IMR-90 (cell line): ENCODE results near the gene GPR157. TPM values are rescaled to one million over a fixed set of nuclear protein-coding genes. Genes with fewer than 3 reads are reported as not detected.

ENCODE experiments used
- ATAC-seq: fragments of 200-7000 bp; cut with Tn5 transposase; 2 replicates; pipeline ENCODE4 v1.9.1; 2020; ENCODE audit warnings: low read depth, mild to moderate bottlenecking, moderate library complexity
- BruUV-seq: library from RNA; stranded (reverse); fragments of 400-500 nt; replicated peaks from 2 replicates; lab custom pipeline; 2021; lab: Mats Ljungman, UMichigan
- CTCF ChIA-PET: fragments of 300-600 bp; formaldehyde crosslinking; extraction: SDS; loops from one replicate; lab custom pipeline; 2021; ENCODE audit warnings: antibody characterized with exemption; lab: Yijun Ruan, JAX
- POLR2A ChIA-PET: fragments of 300-600 bp; sonication (Branson Sonifier 250); formaldehyde crosslinking; loops from one replicate; lab custom pipeline; 2022; ENCODE audit warnings: antibody characterized with exemption; ENCODE audit not compliant: unreplicated experiment; lab: Charles Lee
- DNase-seq: peaks from one replicate; pipeline ENCODE4 v3.0.0; 2013
- H2AFZ ChIP-seq: replicated peaks from 2 replicates; pipeline ENCODE3; 2013; ENCODE audit warnings: low read length, mild to moderate bottlenecking; ENCODE audit not compliant: poor library complexity
- H2AK5ac ChIP-seq: 2 replicates; pipeline ENCODE4 v1.6.1; 2013; ENCODE audit warnings: low read depth, low read length, inconsistent platforms
- H2AK9ac ChIP-seq: replicated peaks from 2 replicates; pipeline ENCODE3; 2013; ENCODE audit warnings: mild to moderate bottlenecking, low read depth, low read length, moderate library complexity; ENCODE audit not compliant: poor library complexity
- H2BK120ac ChIP-seq: 2 replicates; pipeline ENCODE4 v1.6.1; 2013; ENCODE audit warnings: low read depth, low read length, inconsistent platforms
- H2BK15ac ChIP-seq: 3 replicates; pipeline ENCODE4 v1.6.1; 2013; ENCODE audit warnings: low read depth, low read length, inconsistent platforms
- H2BK20ac ChIP-seq: 2 replicates; pipeline ENCODE4 v1.6.1; 2013; ENCODE audit warnings: low read depth, mild to moderate bottlenecking, inconsistent platforms, low read length, moderate library complexity
- H2BK5ac ChIP-seq: 2 replicates; pipeline ENCODE4 v1.6.1; 2013; ENCODE audit warnings: mild to moderate bottlenecking, low read depth, low read length, inconsistent platforms; ENCODE audit not compliant: poor library complexity, severe bottlenecking
- H3K14ac ChIP-seq: replicated peaks from 2 replicates; pipeline ENCODE4 v1.6.1; 2013; ENCODE audit warnings: low read depth, low read length, inconsistent platforms
- H3K18ac ChIP-seq: 2 replicates; pipeline ENCODE4 v1.6.1; 2013; ENCODE audit warnings: low read depth, low read length, control low read depth
- H3K23ac ChIP-seq: 2 replicates; pipeline ENCODE4 v1.6.1; 2013; ENCODE audit warnings: low read depth, low read length, inconsistent platforms
- H3K27ac ChIP-seq: 2 replicates; pipeline ENCODE4 v1.5.1; 2013; ENCODE audit warnings: mild to moderate bottlenecking, control low read depth, low read length; ENCODE audit not compliant: insufficient read depth
- H3K27me3 ChIP-seq: 2 replicates; pipeline ENCODE4 v1.6.1; 2013; ENCODE audit warnings: low read length; ENCODE audit not compliant: control insufficient read depth, insufficient read depth
- H3K36me3 ChIP-seq: 2 replicates; pipeline ENCODE4 v1.6.1; 2013; ENCODE audit warnings: low read length, mixed read lengths; ENCODE audit not compliant: control insufficient read depth, insufficient read depth
- H3K4ac ChIP-seq: 2 replicates; pipeline ENCODE4 v1.6.1; 2013; ENCODE audit warnings: low read depth, low read length, inconsistent platforms
- H3K4me1 ChIP-seq: 2 replicates; pipeline ENCODE4 v1.6.1; 2013; ENCODE audit warnings: low read length, mixed read lengths; ENCODE audit not compliant: control insufficient read depth, insufficient read depth
- H3K4me2 ChIP-seq: 2 replicates; pipeline ENCODE4 v1.6.1; 2013; ENCODE audit warnings: low read depth, mild to moderate bottlenecking, control low read depth, low read length, moderate library complexity
- H3K4me3 ChIP-seq: 2 replicates; pipeline ENCODE4 v1.5.1; 2013; ENCODE audit warnings: low read depth, mild to moderate bottlenecking, control low read depth, low read length, moderate library complexity; ENCODE audit not compliant: insufficient read depth
- H3K56ac ChIP-seq: 2 replicates; pipeline ENCODE4 v1.6.1; 2013; ENCODE audit warnings: low read length, inconsistent platforms; ENCODE audit not compliant: insufficient read depth; ENCODE audit errors: extremely low read depth
- H3K79me1 ChIP-seq, 2 experiments: 2 replicates each; pipeline ENCODE4 v1.6.1; 2013; ENCODE audit warnings: low read length in 2 of 2, inconsistent platforms in 1 of 2, low read depth in 1 of 2
- H3K9ac ChIP-seq: 2 replicates; pipeline ENCODE4 v1.6.1; 2013; ENCODE audit warnings: low read depth, low read length, control low read depth
- H3K9me1 ChIP-seq: 2 replicates; pipeline ENCODE4 v1.6.1; 2013; ENCODE audit warnings: low read length, inconsistent platforms; ENCODE audit not compliant: insufficient read depth
- H3K9me3 ChIP-seq: 2 replicates; pipeline ENCODE4 v1.6.1; 2013; ENCODE audit warnings: low read length; ENCODE audit not compliant: control insufficient read depth, insufficient read depth
- H4K20me1 ChIP-seq: 2 replicates; pipeline ENCODE4 v1.6.1; 2013; ENCODE audit warnings: low read length, inconsistent platforms; ENCODE audit not compliant: insufficient read depth
- H4K5ac ChIP-seq: 2 replicates; pipeline ENCODE4 v1.6.1; 2013; ENCODE audit warnings: mild to moderate bottlenecking, low read depth, low read length, control low read depth
- H4K8ac ChIP-seq, 2 experiments: 2 replicates each; pipeline ENCODE4 v1.6.1; 2013; ENCODE audit warnings: low read depth in 2 of 2, low read length in 2 of 2, control low read depth in 1 of 2, inconsistent platforms in 1 of 2
- H4K91ac ChIP-seq: 2 replicates; pipeline ENCODE4 v1.6.1; 2013; ENCODE audit warnings: low read depth, low read length, inconsistent platforms; ENCODE audit not compliant: insufficient read depth
- CEBPB ChIP-seq: IDR thresholded peaks from 2 replicates; pipeline ENCODE4 v1.6.1; 2012; ENCODE audit warnings: low read depth, low read length, improper control_type of control experiment
- CHD1 ChIP-seq: IDR thresholded peaks from 2 replicates; pipeline ENCODE4 v1.6.1; 2012; ENCODE audit warnings: low read depth, low read length, improper control_type of control experiment
- ELK1 ChIP-seq: fragments of 150-350 bp; IDR thresholded peaks from 2 replicates; pipeline ENCODE4 v1.6.1; 2016; ENCODE audit warnings: low read depth, mild to moderate bottlenecking, low read length, moderate library complexity, borderline replicate concordance
- MAZ ChIP-seq: IDR thresholded peaks from 2 replicates; pipeline ENCODE4 v1.6.1; 2012; ENCODE audit warnings: low read depth, mild to moderate bottlenecking, low read length, improper control_type of control experiment, moderate library complexity, borderline replicate concordance
- POLR2A ChIP-seq: IDR thresholded peaks from 2 replicates; pipeline ENCODE4 v1.6.1; 2012; ENCODE audit warnings: mild to moderate bottlenecking, low read depth, low read length
- RAD21 ChIP-seq: IDR thresholded peaks from 2 replicates; pipeline ENCODE4 v1.6.1; 2012; ENCODE audit warnings: low read length, improper control_type of control experiment
- RCOR1 ChIP-seq: IDR thresholded peaks from 2 replicates; pipeline ENCODE4 v1.6.1; 2012; ENCODE audit warnings: mild to moderate bottlenecking, low read length, improper control_type of control experiment; ENCODE audit not compliant: insufficient replicate concordance
- RFX5 ChIP-seq: IDR thresholded peaks from 2 replicates; pipeline ENCODE4 v1.8.0; 2012; ENCODE audit warnings: low read depth, mild to moderate bottlenecking, low read length, moderate library complexity
- SMC3 ChIP-seq: fragments of 150-350 bp; IDR thresholded peaks from 2 replicates; pipeline ENCODE4 v1.6.1; 2016; ENCODE audit warnings: low read depth, mild to moderate bottlenecking, antibody characterized with exemption, low read length, moderate library complexity
- USF2 ChIP-seq: fragments of 150-350 bp; IDR thresholded peaks from 2 replicates; pipeline ENCODE4 v1.6.1; 2017; ENCODE audit warnings: mild to moderate bottlenecking, antibody characterized with exemption, low read length, low read depth
- WGBS, 2 experiments: methylation state at CpG; one replicate each; pipeline versions ENCODE4 v1.1.5 to v1.1.7; 2013; ENCODE audit warnings: missing lambda C conversion rate in 2 of 2; ENCODE audit not compliant: insufficient read length in 1 of 2; ENCODE audit errors: extremely low coverage in 2 of 2; 5-methylcytosine and 5-hydroxymethylcytosine counted together
- dilution Hi-C: fragments of 300-500 bp; cut with HindIII; formaldehyde crosslinking; loops from one replicate; pipeline ENCODE4 v1.14.3; 2018; ENCODE audit warnings: low sequenced_read_pairs; ENCODE audit not compliant: unreplicated experiment
- in situ Hi-C: fragments of 300-500 bp; cut with MboI; formaldehyde crosslinking; loops from 3 replicates; pipeline ENCODE4 v1.14.3; 2019; ENCODE audit warnings: low sequenced_read_pairs, inconsistent platforms, mixed read lengths
- intact Hi-C: fragments of 100-400 bp; cut with micrococcal nuclease; formaldehyde crosslinking; loops from 2 replicates; pipeline ENCODE4 v1.10.0; 2022
- polyA plus RNA-seq, 3 experiments: library from polyadenylated mRNA; depleted of rRNA; stranded (reverse); fragments of >200 nt; gene quantifications; 2 replicates each; pipeline ENCODE4 v1.2.3, GENCODE V29; 2012; ENCODE audit warnings: low replicate concordance in 1 of 3
- total RNA-seq: library from RNA; depleted of rRNA; stranded (reverse); fragments of >200 nt; gene quantifications from 2 replicates; pipeline ENCODE4 v1.2.3, GENCODE V29; 2012

The GPR157 gene
- total and polyA plus RNA-seq, 2 of the 4 experiments (the other 2 are of a cell fraction): 1.8 to 2.7 TPM

- Histone ChIP-seq H2BK5ac (peak overlapping the region; percentile 12), H3K4me1 (peaks cover 12% of the 10 kb centered on the region), H3K23ac (no peak overlapping the region), H3K9me1 (peaks cover 4% of the 10 kb centered on the region; the same call in 1 of the 2 replicates), H3K4me2 (peak overlapping the region; percentile 52), H2BK20ac (no peak overlapping the region; the same call in 1 of the 2 replicates), H3K14ac (no peak overlapping the region), H2AK5ac (no peak overlapping the region), H3K4ac (no peak overlapping the region), H4K91ac (no peak overlapping the region), H3K36me3 (no peaks in the 10 kb centered on the region), H3K4me3 (peak overlapping the region; percentile 39), H3K9ac (no peak overlapping the region), H3K56ac (no peak overlapping the region), H3K18ac (no peak overlapping the region; the same call in 1 of the 2 replicates), H3K27me3 (peaks cover 2% of the 10 kb centered on the region; the same call in 1 of the 2 replicates), H2BK120ac (no peak overlapping the region), H4K8ac (peak overlapping the region in 1 of 2 experiments; percentile 32; a peak in 2 of 4 replicates), H3K27ac (no peak overlapping the region; the same call in 1 of the 2 replicates), H2AFZ (peak overlapping the region; percentile 91), H4K5ac (no peak overlapping the region), H2AK9ac (peak overlapping the region; percentile 71), H4K20me1 (peaks cover 7% of the 10 kb centered on the region), H3K79me1 (peaks cover 5 to 13% of the 10 kb centered on the region in 2 experiments; a peak in 3 of 4 replicates), H3K9me3 (no peaks in the 10 kb centered on the region), H2BK15ac (no peak overlapping the region)
- CTCF ChIA-PET: interaction anchor here (0.9 kb wide), 1 partner anchor 137 kb away, joined by 4 read pairs; no protein-coding TSS in a partner anchor
- POLR2A ChIA-PET: no interaction called here
- peak; percentile 57 for ATAC-seq
- BruUV-seq: no TSS peak
- in situ Hi-C loops: loop anchor here (10.0 to 25.0 kb wide), 2 partner anchors 65 to 358 kb away; partner anchors contain the start of gene SLC2A5
- DNase-seq: no peak
- dilution Hi-C loops: no loop called here
- TF ChIP-seq ELK1 (no peak), RFX5 (no peak), RCOR1 (no peak), USF2 (no peak), SMC3 (no peak), CEBPB (no peak), POLR2A (no peak), MAZ (no peak), CHD1 (no peak), RAD21 (no peak)
- intact Hi-C loops: loop anchor here (5.0 kb wide), 1 partner anchor 73 kb away; no protein-coding TSS in a partner anchor
- WGBS, 2 experiments: 3% methylated on average over 13 of the region's 46 CpGs; no CpG with 5 or more reads in 1 of the 2 experiments
Measured at GRCh38 chr1:9129266-9130041, 552 bp upstream of the GPR157 start.
